Measurements from ENCODE around the gene SGPL1. TPM values are rescaled to one million over a fixed set of nuclear protein-coding genes. Genes with fewer than 3 reads are reported as not detected.

Gene SGPL1
- total and polyA plus RNA-seq, 8 donors, result 47.5 to 60.6 (median 53.7) TPM

DNA sequence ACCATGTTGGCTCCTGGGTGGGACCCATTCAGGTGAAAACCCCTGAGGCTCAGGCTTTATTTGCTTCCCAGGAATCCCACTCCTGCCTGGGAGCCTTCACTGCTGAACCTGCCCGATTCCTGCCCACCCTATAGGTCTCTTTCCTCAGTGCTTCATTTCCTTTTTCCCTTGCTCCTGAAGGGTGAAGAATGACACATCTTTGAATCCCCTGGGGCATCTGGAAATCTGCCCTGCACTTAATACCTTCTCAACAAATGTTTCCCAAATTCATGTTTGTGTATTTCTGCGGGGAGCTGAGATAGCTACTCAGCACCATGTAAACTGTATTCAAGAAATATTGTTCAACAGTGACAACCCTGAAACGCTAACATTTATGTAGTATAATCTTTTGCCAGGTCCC, 82.9 kb downstream of the SGPL1 start:
- DNase-seq (no peak), ATAC-seq (no peak)
- TF ChIP-seq, protein P1, sequence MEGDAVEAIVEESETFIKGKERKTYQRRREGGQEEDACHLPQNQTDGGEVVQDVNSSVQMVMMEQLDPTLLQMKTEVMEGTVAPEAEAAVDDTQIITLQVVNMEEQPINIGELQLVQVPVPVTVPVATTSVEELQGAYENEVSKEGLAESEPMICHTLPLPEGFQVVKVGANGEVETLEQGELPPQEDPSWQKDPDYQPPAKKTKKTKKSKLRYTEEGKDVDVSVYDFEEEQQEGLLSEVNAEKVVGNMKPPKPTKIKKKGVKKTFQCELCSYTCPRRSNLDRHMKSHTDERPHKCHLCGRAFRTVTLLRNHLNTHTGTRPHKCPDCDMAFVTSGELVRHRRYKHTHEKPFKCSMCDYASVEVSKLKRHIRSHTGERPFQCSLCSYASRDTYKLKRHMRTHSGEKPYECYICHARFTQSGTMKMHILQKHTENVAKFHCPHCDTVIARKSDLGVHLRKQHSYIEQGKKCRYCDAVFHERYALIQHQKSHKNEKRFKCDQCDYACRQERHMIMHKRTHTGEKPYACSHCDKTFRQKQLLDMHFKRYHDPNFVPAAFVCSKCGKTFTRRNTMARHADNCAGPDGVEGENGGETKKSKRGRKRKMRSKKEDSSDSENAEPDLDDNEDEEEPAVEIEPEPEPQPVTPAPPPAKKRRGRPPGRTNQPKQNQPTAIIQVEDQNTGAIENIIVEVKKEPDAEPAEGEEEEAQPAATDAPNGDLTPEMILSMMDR (IDR thresholded peaks at IDR 0.05), result no peak
- no peaks in the 10 kb centered on the region for H3K36me3 ChIP-seq
- no peaks in the 10 kb centered on the region for H3K4me1 ChIP-seq
- H3K27me3 ChIP-seq, result no peaks in the 10 kb centered on the region
- H3K4me3 ChIP-seq, result no peak overlapping the region
- H3K27ac ChIP-seq, result no peak overlapping the region
- no peaks in the 10 kb centered on the region for H3K9me3 ChIP-seq
- intact Hi-C loops (cut with DNase I), result no loop called here

DNA sequence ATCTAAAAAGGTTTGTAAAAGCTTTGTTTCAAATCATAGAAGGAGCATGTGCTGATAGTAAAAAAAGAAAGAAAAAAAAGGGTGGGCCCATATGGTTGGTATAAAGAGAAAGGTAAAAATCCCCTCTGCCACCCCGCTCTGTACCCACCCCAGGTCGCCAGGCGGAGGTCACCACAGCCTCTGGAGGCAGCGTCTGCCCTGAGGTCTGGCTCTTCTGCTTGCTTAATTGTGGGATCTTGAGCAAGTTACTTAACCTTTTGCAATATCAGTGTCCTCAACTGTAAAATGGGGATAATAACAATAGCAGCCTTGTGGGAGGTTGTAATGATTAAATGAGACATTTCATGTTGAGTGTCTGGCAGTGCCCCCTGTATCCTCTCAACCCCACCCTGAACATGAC, 83.3 kb downstream of the SGPL1 start:
- no peaks in the 10 kb centered on the region for H3K27me3 ChIP-seq
- no peak overlapping the region for H3K27ac ChIP-seq
- H3K9me3 ChIP-seq, result no peaks in the 10 kb centered on the region
- no peak for DNase-seq
- H3K4me3 ChIP-seq, result no peak overlapping the region
- no peaks in the 10 kb centered on the region for H3K36me3 ChIP-seq
- TF ChIP-seq, protein P1 (IDR thresholded peaks at IDR 0.05), result no peak
- no peaks in the 10 kb centered on the region for H3K4me1 ChIP-seq
- intact Hi-C loops (cut with DNase I), result no loop called here
- ATAC-seq, result no peak

DNA sequence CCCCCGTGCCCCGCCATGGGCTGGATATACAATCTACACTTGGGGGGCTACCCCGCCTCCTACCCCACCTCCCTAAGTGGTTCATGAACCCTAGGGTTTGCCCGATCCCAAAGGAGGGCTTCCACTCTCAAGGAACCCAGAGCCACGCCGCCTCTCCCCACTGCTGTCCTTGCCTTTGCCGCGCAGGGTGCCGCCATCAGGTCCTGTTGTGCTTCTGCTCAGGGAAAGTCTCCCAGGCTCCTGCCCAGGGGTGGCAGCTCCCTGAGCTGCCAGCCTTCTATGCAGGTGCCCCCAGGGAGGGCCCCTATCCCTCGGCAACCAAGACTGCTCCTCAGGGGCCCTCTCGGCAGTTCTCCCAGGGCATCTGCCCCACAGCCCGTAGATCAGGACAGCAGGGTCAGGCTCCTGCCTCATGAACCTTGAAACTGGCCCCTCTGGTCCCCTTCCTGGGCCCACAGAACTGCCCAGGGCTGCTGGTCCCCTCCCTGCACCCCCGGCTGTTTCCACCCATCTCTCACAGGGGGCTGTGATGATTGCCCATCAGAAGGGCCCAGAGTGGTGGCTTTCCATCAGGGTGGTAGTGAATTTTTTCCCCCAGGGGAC, 85.6 kb downstream of the SGPL1 start:
- no peaks in the 10 kb centered on the region for H3K27me3 ChIP-seq
- H3K4me1 ChIP-seq, result no peaks in the 10 kb centered on the region
- TF ChIP-seq, protein P1 (IDR thresholded peaks at IDR 0.05), result no peak
- H3K4me3 ChIP-seq, result no peak overlapping the region
- no peaks in the 10 kb centered on the region for H3K36me3 ChIP-seq
- ATAC-seq, result no peak
- no peak overlapping the region for H3K27ac ChIP-seq
- no peaks in the 10 kb centered on the region for H3K9me3 ChIP-seq
- intact Hi-C loops (cut with DNase I), result no loop called here
- DNase-seq, result peak in 1 of 4 donors; percentile 17

DNA sequence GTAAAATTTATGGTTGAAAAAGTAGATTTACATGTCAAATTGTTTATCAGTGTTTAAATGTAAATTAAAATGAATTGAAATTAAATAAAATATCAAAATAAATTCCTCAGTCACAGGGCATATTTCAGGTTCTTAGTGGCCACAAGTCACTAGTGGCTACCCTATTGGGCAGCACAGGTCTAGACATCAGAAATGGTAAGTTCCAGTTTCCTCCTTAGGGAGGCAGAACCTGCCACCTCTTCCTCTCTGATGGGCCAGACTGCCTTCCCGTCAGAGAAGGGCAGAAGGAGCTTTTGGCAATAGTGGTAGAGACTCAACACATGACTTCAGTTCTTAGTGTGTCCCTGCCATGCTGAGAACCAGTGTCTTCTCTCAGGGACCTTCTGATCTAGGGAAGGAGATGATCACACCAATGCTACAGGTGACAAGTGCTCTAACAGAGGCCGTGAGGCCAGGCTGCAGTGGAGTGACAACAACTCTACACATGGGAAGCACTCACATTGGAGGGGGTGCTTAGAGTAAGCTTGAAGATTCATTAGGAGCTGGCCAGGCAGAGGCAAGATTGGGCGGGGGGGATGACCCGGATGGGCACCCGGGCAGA, 87.0 kb downstream of the SGPL1 start:
- ATAC-seq, result peak; percentile 49
- Histone ChIP-seq H3K9me3 (no peaks in the 10 kb centered on the region), H3K27me3 (no peaks in the 10 kb centered on the region), H3K27ac (no peak overlapping the region), H3K4me1 (no peaks in the 10 kb centered on the region), H3K36me3 (no peaks in the 10 kb centered on the region), H3K4me3 (no peak overlapping the region)
- intact Hi-C loops (cut with DNase I), result no loop called here
- TF ChIP-seq, protein P1 (IDR thresholded peaks at IDR 0.05), result no peak
- peak in 1 of 4 donors; percentile 7 for DNase-seq

DNA sequence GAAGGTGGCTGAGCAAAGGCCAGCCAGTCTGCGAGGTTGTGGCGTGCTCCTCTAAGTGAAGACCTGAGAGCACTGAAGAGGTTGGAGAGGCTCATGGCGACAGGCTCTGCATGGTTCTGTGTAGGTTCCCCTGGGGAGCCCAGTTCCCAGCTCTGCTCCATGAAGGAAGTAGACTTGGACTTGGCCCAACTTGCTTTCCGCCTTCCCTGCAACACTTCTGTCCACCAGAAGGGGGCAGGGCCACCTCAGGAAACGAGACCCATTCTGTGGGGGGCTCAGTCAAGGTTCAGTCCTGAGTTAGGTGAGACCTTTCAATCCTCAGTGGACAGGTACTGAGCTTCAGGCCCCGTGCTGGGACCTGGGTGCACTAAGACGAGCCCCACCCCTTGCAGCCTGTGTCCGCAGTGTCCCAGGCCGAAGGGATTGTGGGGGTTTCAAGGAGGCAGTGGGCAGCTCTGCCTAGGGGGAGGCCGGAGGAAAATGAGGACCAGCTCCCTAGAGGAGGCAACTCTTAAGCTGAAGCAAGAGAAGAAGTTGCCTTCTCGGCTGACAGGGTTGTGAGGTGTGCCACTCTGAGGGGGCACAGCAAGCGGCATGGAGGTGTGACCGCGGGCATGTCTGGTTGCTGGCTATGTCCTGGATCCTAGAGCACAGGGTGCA, 87.6 kb downstream of the SGPL1 start:
- H3K9me3 ChIP-seq, result no peaks in the 10 kb centered on the region
- intact Hi-C loops (cut with DNase I), result no loop called here
- no peaks in the 10 kb centered on the region for H3K36me3 ChIP-seq
- H3K27ac ChIP-seq, result no peak overlapping the region
- ATAC-seq (peak; percentile 89), DNase-seq (peak in 3 of 4 donors; percentile 46 to 73 (median 56))
- H3K27me3 ChIP-seq, result no peaks in the 10 kb centered on the region
- no peak overlapping the region for H3K4me3 ChIP-seq
- TF ChIP-seq, protein P1 (IDR thresholded peaks at IDR 0.05), result peak; percentile 87 to 88
- no peaks in the 10 kb centered on the region for H3K4me1 ChIP-seq
